ENCODE data around the gene DGKQ. TPM values are rescaled to one million over a fixed set of nuclear protein-coding genes. Genes with fewer than 3 reads are reported as not detected.

DGKQ gene
- total and polyA plus RNA-seq, 2 of the 13 experiments (the other 11 are each of a cell fraction or from before 2014, with no cell fraction given): 4.5 to 7.2 TPM

DNA sequence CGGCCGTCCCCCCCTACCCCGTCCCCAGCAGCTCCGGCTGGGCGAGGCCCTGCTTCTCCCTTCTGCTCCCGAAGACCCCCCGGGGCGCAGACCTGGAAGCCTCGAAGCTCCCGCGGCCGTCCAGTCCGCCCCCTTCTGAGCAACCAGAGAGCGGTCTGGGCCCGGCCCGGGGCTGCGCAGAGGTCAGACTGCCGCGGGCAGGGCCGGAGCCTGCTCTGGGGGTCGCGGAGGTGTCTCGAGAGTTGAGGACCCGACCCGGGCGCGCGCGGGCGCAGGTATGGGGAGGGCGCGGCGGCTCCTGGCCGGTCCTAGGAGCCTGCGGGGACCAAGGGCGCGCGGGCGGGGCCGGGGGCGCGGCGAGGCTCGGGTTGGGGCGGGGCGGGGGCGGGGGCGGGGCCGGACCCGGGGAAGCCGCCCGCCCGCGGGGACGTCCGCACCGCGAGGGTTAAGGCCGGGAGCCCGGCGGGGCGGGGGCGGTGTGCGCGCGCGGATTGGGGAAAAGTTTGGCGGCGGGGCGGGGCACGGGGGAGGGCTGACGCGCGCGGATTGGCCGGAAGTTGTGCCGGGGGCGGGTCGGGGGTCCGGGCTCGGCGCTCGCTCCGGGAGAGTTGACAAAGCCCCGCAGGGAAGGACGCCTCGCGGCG lies 37.8 kb upstream of the DGKQ start, which contains the start of gene FGFRL1 (continued):
- TF ChIP-seq, protein P1, sequence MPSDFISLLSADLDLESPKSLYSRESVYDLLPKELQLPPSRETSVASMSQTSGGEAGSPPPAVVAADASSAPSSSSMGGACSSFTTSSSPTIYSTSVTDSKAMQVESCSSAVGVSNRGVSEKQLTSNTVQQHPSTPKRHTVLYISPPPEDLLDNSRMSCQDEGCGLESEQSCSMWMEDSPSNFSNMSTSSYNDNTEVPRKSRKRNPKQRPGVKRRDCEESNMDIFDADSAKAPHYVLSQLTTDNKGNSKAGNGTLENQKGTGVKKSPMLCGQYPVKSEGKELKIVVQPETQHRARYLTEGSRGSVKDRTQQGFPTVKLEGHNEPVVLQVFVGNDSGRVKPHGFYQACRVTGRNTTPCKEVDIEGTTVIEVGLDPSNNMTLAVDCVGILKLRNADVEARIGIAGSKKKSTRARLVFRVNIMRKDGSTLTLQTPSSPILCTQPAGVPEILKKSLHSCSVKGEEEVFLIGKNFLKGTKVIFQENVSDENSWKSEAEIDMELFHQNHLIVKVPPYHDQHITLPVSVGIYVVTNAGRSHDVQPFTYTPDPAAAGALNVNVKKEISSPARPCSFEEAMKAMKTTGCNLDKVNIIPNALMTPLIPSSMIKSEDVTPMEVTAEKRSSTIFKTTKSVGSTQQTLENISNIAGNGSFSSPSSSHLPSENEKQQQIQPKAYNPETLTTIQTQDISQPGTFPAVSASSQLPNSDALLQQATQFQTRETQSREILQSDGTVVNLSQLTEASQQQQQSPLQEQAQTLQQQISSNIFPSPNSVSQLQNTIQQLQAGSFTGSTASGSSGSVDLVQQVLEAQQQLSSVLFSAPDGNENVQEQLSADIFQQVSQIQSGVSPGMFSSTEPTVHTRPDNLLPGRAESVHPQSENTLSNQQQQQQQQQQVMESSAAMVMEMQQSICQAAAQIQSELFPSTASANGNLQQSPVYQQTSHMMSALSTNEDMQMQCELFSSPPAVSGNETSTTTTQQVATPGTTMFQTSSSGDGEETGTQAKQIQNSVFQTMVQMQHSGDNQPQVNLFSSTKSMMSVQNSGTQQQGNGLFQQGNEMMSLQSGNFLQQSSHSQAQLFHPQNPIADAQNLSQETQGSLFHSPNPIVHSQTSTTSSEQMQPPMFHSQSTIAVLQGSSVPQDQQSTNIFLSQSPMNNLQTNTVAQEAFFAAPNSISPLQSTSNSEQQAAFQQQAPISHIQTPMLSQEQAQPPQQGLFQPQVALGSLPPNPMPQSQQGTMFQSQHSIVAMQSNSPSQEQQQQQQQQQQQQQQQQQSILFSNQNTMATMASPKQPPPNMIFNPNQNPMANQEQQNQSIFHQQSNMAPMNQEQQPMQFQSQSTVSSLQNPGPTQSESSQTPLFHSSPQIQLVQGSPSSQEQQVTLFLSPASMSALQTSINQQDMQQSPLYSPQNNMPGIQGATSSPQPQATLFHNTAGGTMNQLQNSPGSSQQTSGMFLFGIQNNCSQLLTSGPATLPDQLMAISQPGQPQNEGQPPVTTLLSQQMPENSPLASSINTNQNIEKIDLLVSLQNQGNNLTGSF (CRISPR knock-in tag; IDR thresholded peaks at IDR 0.05): no peak
- TF ChIP-seq SETDB1 (CRISPR knock-in tag; IDR thresholded peaks at IDR 0.05; ENCODE audit: borderline replicate concordance) (no peak), MIXL1 (CRISPR knock-in tag; IDR thresholded peaks at IDR 0.05) (no peak), ZNF207 (IDR thresholded peaks at IDR 0.05; ENCODE audit: borderline replicate concordance) (no peak), ZNF777 (CRISPR knock-in tag; IDR thresholded peaks at IDR 0.05) (peak; percentile 66), ZNF709 (CRISPR knock-in tag; IDR thresholded peaks at IDR 0.05) (no peak), ZNF724P (CRISPR knock-in tag; IDR thresholded peaks at IDR 0.05; ENCODE audit: borderline replicate concordance) (no peak), TP53 (CRISPR knock-in tag; conservative IDR thresholded peaks at IDR 0.05) (no peak), MAFF (IDR thresholded peaks at IDR 0.05; ENCODE audit: low read depth, low read length) (no peak), SUZ12 (IDR thresholded peaks at IDR 0.05; ENCODE audit: low read depth, low read length) (no peak), THAP11 (CRISPR knock-in tag; IDR thresholded peaks at IDR 0.05) (no peak), MTF1 (CRISPR knock-in tag; IDR thresholded peaks at IDR 0.05) (no peak), ZBTB43 (CRISPR knock-in tag; conservative IDR thresholded peaks at IDR 0.05) (no peak), ZSCAN21 (CRISPR knock-in tag; IDR thresholded peaks at IDR 0.05; ENCODE audit: borderline replicate concordance) (0 out of 2 replicates have a peak, but pooled peaks have one; percentile 24), HNRNPK (IDR thresholded peaks at IDR 0.05; ENCODE audit: low read depth, low read length, poor library complexity, severe bottlenecking) (peak; percentile 16), ZUFSP (CRISPR knock-in tag; IDR thresholded peaks at IDR 0.05; ENCODE audit: borderline replicate concordance) (no peak), RARG (CRISPR knock-in tag; IDR thresholded peaks at IDR 0.05; ENCODE audit: low read depth) (no peak), TCF7 (IDR thresholded peaks at IDR 0.05; ENCODE audit: low read depth) (no peak), ZNF598 (CRISPR knock-in tag; IDR thresholded peaks at IDR 0.05; ENCODE audit: borderline replicate concordance) (no peak), RFX1 (IDR thresholded peaks at IDR 0.05) (no peak), RXRB (CRISPR knock-in tag; IDR thresholded peaks at IDR 0.05; ENCODE audit: borderline replicate concordance) (no peak), ETV5 (CRISPR knock-in tag; IDR thresholded peaks at IDR 0.05; ENCODE audit: borderline replicate concordance) (no peak)
- TF ChIP-seq, protein P2, sequence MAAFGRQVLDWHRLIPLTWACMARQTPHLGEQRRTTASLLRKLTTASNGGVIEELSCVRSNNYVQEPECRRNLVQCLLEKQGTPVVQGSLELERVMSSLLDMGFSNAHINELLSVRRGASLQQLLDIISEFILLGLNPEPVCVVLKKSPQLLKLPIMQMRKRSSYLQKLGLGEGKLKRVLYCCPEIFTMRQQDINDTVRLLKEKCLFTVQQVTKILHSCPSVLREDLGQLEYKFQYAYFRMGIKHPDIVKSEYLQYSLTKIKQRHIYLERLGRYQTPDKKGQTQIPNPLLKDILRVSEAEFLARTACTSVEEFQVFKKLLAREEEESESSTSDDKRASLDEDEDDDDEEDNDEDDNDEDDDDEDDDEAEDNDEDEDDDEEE (CRISPR knock-in tag; IDR thresholded peaks at IDR 0.05): no peak
